GM20000 (cell line): ENCODE data around the gene GINS2.

Source experiments
- DNase-seq: peaks from one replicate; pipeline ENCODE4 v3.0.0; 2012; ENCODE audit warnings: low spot score
- TF ChIP-seq, protein P1 (sequence below): IDR thresholded peaks from 2 replicates; pipeline ENCODE4 v1.5.1; 2012; ENCODE audit warnings: mild to moderate bottlenecking, control low read depth; ENCODE audit errors: extremely low read depth, missing control alignments

Gene GINS2

DNA sequence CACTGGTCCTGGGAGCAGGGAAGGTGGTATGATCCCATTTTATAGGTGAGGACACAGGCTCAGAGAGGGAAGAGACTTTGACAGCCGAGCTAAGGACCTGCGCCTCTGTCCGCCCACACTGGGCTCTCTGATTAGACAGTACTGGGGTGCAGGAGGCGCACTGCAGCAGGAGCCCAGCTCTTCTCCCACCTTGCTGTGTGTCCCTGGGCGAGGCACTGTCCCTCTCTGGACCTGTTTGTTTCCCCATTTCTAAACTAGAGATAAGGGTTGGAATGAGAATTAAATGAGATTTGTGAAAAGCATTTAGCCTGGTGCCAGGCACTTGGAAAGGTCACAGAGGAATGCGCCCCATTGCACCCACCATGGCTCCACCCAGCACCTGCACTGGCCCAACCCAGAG lies 19.6 kb upstream of the GINS2 start:
- DNase-seq, result no peak
- TF ChIP-seq, protein P1, sequence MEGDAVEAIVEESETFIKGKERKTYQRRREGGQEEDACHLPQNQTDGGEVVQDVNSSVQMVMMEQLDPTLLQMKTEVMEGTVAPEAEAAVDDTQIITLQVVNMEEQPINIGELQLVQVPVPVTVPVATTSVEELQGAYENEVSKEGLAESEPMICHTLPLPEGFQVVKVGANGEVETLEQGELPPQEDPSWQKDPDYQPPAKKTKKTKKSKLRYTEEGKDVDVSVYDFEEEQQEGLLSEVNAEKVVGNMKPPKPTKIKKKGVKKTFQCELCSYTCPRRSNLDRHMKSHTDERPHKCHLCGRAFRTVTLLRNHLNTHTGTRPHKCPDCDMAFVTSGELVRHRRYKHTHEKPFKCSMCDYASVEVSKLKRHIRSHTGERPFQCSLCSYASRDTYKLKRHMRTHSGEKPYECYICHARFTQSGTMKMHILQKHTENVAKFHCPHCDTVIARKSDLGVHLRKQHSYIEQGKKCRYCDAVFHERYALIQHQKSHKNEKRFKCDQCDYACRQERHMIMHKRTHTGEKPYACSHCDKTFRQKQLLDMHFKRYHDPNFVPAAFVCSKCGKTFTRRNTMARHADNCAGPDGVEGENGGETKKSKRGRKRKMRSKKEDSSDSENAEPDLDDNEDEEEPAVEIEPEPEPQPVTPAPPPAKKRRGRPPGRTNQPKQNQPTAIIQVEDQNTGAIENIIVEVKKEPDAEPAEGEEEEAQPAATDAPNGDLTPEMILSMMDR, result no peak

DNA sequence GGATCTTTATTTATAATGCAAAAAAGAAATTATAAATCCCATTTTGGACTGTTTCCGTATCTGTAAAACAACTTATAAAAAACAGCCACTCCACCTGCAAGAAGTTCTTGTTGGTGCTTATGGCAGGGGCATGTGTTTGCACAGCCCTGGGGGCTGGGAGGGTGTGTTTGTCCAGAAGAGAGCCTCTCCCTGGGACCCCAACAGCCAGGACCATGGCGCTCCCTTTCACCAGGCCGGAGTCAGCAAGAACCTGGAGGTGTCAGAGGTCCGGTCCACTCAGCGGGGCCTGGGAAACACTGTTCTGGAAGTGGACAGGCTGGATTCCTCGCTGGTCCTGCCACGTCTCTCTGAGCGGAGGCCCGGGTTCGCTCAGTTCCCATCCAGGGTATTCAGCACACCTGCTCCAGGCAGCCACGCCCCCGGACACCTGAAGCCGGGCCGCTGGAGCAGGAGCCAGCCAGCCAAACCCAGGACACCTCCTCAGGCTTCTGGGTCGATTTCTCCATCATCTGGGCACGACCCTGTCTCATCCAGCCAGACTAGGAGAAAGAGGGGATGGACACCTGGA lies 18.9 kb upstream of the GINS2 start:
- TF ChIP-seq, protein P1, result no peak
- DNase-seq, result no peak

DNA sequence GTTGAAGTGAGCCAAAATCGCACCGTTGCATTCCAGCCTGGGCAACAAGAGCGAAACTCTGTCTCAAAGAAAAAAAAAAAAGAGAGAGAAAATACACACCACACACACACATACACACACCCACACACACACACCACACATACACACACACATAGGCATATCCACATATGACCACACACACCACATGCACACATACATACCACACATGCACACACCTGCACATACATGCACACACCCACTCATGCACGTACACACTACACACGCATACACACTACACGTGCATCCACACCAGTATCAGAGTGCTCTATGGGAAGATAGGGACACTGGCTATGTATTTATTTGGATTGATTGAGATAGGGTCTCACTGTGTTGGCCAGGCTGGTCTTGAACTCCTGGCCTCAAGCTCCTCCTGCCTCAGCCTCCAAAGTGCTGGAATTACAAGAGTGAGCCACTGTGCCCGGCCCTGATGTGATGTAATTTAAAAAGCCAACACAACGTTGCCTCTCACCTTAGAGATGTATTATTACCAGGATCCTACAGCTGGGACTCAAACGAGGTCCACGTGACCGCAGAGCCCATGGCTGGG lies 17.8 kb upstream of the GINS2 start:
- no peak for DNase-seq
- TF ChIP-seq, protein P1, result no peak

DNA sequence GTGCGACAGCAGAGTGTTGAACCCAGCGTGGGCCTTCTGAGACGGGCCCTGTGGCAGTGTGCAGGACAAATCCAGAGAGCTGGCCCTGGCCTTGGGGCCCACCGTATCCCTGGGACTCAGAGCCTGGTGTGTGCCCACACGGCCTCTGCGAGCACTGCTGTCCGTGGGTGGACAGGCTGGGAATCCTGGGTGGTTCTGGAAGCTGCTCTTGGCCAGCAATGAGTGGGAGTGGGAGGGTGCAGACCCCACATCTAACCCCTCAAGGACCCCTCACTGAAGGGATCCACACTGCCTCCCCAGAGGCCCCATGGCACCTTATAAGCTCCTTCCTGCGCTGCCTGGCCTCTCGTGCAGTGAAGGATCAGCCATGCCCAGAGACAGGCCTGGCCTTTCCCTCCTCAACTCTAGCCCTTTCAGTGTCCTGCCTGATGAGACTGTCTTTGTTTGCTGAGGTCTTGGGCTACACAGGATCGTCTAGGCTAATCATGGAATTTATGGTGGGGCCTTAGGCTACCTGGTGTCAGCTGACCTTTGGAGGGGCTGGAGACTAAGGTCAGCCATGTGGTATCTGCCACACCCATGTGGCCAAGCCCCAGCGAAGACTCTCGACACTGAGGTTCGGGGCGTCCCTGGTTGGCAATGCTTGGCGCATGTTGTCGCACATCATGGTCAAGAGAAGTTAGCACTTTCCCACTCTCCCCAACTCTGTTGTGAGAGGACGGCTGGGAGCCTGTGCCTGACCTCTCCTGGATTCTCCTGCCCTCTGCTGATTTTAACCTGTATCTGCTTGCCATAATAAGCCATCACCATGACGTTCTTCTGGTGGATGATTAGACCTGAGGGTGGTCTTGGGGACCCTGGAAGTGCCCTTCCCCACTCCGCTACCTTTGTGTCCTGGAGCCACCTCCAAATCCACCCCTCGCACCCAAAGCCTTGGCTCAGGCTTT lies 16.4 kb upstream of the GINS2 start:
- TF ChIP-seq, protein P1, result no peak
- no peak for DNase-seq

DNA sequence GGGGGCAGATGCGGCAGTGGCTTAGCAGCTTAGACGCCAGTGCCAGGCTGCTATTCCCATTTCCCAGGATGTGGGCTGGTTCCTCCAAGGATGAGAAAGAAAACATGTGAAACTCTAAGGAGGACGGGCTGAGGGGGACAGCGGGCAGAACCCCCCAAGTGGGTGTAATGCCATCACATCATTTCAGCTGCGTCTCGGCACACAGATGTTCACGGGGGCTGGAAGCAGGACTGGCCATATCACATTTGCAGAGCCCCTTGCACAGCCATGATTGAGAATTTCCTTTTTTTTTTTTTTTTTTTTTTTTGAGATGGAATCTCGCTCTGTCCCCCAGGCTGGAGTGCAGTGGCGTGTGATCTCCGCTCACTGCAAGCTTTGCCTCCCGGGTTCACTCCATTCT lies 15.3 kb upstream of the GINS2 start:
- TF ChIP-seq, protein P1, result no peak
- DNase-seq, result no peak

DNA sequence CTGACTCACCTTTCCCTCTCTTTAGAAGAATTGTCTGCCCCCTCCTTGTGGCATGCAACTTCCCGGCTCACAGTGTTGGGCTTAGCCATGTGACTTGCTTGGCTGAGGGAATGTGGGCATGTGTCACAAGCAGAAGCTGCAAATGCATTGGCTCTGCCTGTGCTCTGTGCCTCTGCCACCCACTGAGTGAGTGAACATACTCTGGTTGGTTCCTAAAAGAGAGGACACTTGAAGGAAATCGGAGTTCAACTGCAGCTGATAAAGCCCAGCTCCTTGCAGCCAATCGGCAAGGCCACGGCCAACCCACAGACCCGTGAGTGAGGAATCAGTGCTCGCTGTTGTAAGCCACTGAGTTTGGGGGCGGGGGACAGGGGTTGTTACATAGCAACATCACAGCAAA lies 10.9 kb upstream of the GINS2 start:
- no peak for DNase-seq
- TF ChIP-seq, protein P1, result no peak

DNA sequence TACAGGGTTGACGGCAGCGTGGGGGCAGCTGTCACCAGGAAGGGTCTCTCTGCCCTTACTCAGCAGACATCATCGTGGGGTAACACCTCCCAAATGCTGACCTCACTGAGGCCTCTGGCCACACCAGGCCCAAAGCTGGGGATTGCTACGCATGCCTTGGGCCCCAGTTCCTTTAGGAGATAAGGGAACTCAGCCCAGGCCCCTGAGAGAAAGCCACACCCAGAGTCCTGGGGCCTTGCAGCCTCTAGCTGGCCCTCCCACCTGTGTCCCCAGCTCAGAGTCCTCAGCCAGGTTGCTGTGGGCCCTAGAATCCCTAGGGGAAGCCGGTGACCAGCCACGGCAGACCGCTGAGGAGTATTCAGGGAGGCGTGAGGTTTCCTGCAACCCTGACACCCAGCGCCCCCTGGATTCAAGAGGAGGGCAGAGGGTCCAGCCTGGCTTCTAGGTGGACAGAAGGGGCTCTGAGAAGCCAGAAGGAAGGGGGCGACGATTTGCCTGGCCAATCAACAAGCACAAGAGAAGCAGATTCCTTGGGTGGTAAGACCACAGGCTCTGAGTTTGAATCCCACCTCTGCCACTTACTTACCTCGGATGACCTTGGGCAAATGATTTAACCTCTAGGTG lies 10.3 kb upstream of the GINS2 start:
- TF ChIP-seq, protein P1, result no peak
- DNase-seq, result no peak
